NCI-H510A (cell line): ENCODE data around the gene C20orf141.

Experiments used
- DNase-seq: peaks from one replicate; lab custom pipeline; 2025; lab: John Stamatoyannopoulos, UW

C20orf141 gene

DNA sequence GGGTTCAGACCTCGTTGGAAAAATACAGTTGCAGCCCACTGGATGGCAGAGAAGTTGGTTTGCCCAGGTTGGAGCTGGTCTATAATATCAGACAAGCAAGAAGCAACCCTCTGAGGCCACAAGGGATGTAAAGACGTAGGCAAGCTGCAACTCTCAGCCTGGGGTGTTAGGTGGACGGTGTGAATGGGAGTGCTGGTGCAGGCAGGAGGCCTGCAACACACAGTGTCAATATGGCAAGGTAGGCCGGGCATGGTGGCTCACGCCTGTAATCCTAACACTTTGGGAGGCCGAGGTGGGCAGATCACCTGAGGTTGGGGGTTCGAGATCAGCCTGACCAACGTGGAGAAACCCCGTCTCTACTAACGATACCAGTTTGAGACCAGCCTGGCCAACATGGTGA is 36.3 kb downstream of the C20orf141 start:
- DNase-seq, result no peak

- DNase-seq, result no peak
Observed at GRCh38 chr20:2858591-2858990, 43.8 kb downstream of the C20orf141 start.

DNA sequence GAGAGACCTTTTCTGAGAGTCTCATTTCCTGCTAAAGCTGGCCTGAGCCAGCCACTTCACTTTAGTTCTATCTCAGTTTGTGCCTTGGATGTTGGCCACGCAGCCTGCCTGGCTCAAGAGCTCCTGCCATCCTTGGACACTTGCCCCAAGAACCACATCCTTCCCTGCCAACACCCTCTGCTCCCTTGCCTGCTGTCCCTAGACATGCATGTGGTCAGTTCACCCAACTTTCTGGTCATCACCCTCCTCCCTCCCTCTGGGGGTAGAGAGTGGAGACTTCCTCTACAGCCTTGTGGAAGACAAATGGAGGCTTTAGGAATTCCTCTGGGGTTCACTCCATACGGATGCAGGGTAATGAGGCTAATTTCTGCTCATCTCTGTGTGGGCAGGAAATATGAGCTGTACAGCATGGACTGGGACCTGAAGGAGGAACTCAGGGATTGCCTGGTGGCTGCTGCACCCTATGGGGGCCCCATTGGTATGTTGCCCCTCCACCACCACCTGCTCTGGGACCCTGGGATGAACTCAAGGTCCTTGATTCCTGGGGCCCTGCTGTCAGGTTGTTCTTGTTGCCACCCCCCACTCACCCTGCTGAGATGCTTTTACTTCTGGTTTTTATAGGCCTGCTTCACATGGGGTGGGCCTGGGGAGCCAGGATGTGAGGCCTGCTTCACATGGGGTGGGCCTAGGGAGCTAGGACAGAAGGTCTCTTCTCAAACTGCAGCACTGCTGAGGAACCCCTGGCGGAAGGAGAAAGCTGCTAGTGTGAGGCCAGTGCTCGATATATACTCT is 44.7 kb downstream of the C20orf141 start:
- DNase-seq, result no peak

- DNase-seq, result no peak
Observed at GRCh38 chr20:2864626-2865025, 49.8 kb downstream of the C20orf141 start.

GRCh38 chr20:2865101-2865500 is 50.3 kb downstream of the C20orf141 start:
- no peak for DNase-seq
